SK-N-SH treated with all-trans-retinoic acid at 6 μM for 48 hours (cell line): ENCODE data around the gene PTPN22.
"Not testable (repeated sequence)": the region's sequence is repeated elsewhere in the genome, so short reads cannot be mapped to it uniquely, and the experiment has no call there.

Experiments used
- ATAC-seq: fragments of 200-7000 bp; cut with Tn5 transposase; 3 replicates; pipeline ENCODE4 v1.9.1; 2020; ENCODE audit warnings: mild to moderate bottlenecking, moderate library complexity
- ARNTL ChIP-seq: fragments of 450-650 bp; formaldehyde crosslinking; IDR thresholded peaks from 2 replicates; pipeline ENCODE4 v1.5.0; 2020; ENCODE audit warnings: low read depth, mild to moderate bottlenecking, moderate library complexity, borderline replicate concordance
- BACH2 ChIP-seq: fragments of 250-450 bp; sonication (Bioruptor Pico); IDR thresholded peaks from 2 replicates; pipeline ENCODE4 v1.9.0; 2021; ENCODE audit warnings: mild to moderate bottlenecking, borderline replicate concordance
- CSRNP3 ChIP-seq: fragments of 250-450 bp; sonication (Bioruptor Pico); IDR thresholded peaks from 2 replicates; pipeline ENCODE4 v1.5.1; 2021; ENCODE audit warnings: mild to moderate bottlenecking, moderate library complexity
- ESRRG ChIP-seq: fragments of 250-450 bp; sonication (Bioruptor Pico); IDR thresholded peaks from 2 replicates; pipeline ENCODE4 v1.6.1; 2021; ENCODE audit warnings: mild to moderate bottlenecking
- GLIS3 ChIP-seq: fragments of 250-450 bp; sonication (Bioruptor Pico); IDR thresholded peaks from 2 replicates; pipeline ENCODE4 v1.5.0; 2020; ENCODE audit warnings: mild to moderate bottlenecking, moderate library complexity
- ISL1 ChIP-seq: fragments of 250-450 bp; sonication (Bioruptor Pico); IDR thresholded peaks from 2 replicates; pipeline ENCODE4 v2.1.2; 2022; ENCODE audit warnings: mild to moderate bottlenecking, moderate library complexity
- OSR1 ChIP-seq: fragments of 250-450 bp; sonication (Bioruptor Pico); IDR thresholded peaks from 2 replicates; pipeline ENCODE4 v1.8.0; 2022; ENCODE audit warnings: moderate library complexity, mild to moderate bottlenecking, inconsistent platforms
- PATZ1 ChIP-seq: fragments of 250-450 bp; sonication (Bioruptor Pico); IDR thresholded peaks from 2 replicates; pipeline ENCODE4 v1.8.0; 2020; ENCODE audit warnings: mild to moderate bottlenecking, moderate library complexity, borderline replicate concordance
- POU6F1 ChIP-seq: fragments of 250-450 bp; sonication (Bioruptor Pico); IDR thresholded peaks from 2 replicates; pipeline ENCODE4 v1.8.0; 2021; ENCODE audit warnings: low read depth, mild to moderate bottlenecking, moderate library complexity, borderline replicate concordance
- PPARA ChIP-seq: fragments of 250-450 bp; sonication (Bioruptor Pico); IDR thresholded peaks from 2 replicates; pipeline ENCODE4 v1.5.0; 2020; ENCODE audit warnings: mild to moderate bottlenecking, borderline replicate concordance
- RARB ChIP-seq: fragments of 250-450 bp; sonication (Bioruptor Pico); IDR thresholded peaks from 2 replicates; pipeline ENCODE4 v1.8.0; 2021; ENCODE audit warnings: mild to moderate bottlenecking, moderate library complexity
- SNAI2 ChIP-seq: fragments of 250-450 bp; sonication (Bioruptor Pico); IDR thresholded peaks from 2 replicates; pipeline ENCODE4 v1.5.0; 2020; ENCODE audit warnings: mild to moderate bottlenecking, moderate library complexity
- TCF4 ChIP-seq: fragments of 250-450 bp; sonication (Bioruptor Pico); IDR thresholded peaks from 2 replicates; pipeline ENCODE4 v1.8.0; 2021; ENCODE audit warnings: mild to moderate bottlenecking, moderate library complexity, borderline replicate concordance
- TOX ChIP-seq: fragments of 250-450 bp; sonication (Bioruptor Pico); IDR thresholded peaks from 2 replicates; pipeline ENCODE4 v1.8.0; 2021; ENCODE audit warnings: mild to moderate bottlenecking, moderate library complexity, borderline replicate concordance
- ZC3H10 ChIP-seq: fragments of 250-450 bp; sonication (Bioruptor Pico); IDR thresholded peaks from 2 replicates; pipeline ENCODE4 v1.5.1; 2021; ENCODE audit warnings: mild to moderate bottlenecking, moderate library complexity
- ZFP30 ChIP-seq: fragments of 450-650 bp; formaldehyde crosslinking; IDR thresholded peaks from 2 replicates; pipeline ENCODE4 v1.5.0; 2022; ENCODE audit warnings: mild to moderate bottlenecking, moderate library complexity
- ZNF565 ChIP-seq: fragments of 450-650 bp; formaldehyde crosslinking; conservative IDR thresholded peaks from 2 replicates; pipeline ENCODE4 v1.5.0; 2020; ENCODE audit warnings: low read depth, mild to moderate bottlenecking, moderate library complexity
- ZNF70 ChIP-seq: fragments of 450-650 bp; formaldehyde crosslinking; IDR thresholded peaks from 2 replicates; pipeline ENCODE4 v1.5.0; 2020; ENCODE audit warnings: mild to moderate bottlenecking, moderate library complexity
- ZNF8 ChIP-seq: fragments of 450-650 bp; formaldehyde crosslinking; IDR thresholded peaks from 2 replicates; pipeline ENCODE4 v1.5.0; 2020; ENCODE audit warnings: mild to moderate bottlenecking, moderate library complexity
- TF ChIP-seq, protein P1 (sequence below): fragments of 250-450 bp; sonication (Bioruptor Pico); IDR thresholded peaks from 2 replicates; pipeline ENCODE4 v1.5.0; 2020; ENCODE audit warnings: mild to moderate bottlenecking, moderate library complexity

The PTPN22 gene

GRCh38 chr1:113856401-113856790 is 15.1 kb downstream of the PTPN22 start:
- ATAC-seq: no peak

DNA sequence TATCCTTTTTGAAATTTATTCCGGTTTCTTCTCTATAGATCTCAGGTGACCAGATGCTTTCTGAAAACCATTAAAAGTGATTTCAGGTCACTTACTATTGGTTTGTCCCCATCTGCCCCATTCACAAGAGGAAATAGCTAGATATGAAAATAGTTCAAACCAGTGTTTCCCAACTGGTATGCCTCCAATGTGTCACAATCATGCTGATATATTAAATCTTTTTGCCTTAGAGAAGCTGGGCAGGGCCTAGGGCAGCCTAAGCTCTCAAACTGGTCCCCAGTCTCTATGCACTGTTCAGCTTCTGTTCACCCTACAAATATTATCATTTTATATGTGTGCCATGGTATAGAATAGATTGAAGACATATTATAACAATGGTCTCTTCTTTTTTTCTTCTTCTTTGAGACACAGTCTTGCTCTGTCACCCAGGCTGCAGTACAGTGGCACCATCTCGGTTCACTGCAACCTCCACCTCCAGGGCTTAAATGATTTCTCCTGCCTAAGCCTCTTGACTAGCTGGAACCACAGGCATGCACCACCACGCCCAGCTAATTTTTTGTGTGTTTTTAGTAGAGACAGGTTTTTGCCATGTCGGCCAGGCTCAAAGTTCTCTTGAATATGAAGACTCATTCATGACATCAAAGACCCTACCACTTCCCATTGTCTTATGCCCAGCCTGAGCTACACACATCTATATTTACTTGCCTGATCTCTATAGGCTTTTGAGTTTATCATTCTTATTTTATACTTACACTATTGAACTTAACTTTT is 15.7 kb downstream of the PTPN22 start:
- ATAC-seq: no peak

More at GRCh38 chr1:113856401-113856790, 15.1 kb downstream of the PTPN22 start:
- TF ChIP-seq, protein P1, sequence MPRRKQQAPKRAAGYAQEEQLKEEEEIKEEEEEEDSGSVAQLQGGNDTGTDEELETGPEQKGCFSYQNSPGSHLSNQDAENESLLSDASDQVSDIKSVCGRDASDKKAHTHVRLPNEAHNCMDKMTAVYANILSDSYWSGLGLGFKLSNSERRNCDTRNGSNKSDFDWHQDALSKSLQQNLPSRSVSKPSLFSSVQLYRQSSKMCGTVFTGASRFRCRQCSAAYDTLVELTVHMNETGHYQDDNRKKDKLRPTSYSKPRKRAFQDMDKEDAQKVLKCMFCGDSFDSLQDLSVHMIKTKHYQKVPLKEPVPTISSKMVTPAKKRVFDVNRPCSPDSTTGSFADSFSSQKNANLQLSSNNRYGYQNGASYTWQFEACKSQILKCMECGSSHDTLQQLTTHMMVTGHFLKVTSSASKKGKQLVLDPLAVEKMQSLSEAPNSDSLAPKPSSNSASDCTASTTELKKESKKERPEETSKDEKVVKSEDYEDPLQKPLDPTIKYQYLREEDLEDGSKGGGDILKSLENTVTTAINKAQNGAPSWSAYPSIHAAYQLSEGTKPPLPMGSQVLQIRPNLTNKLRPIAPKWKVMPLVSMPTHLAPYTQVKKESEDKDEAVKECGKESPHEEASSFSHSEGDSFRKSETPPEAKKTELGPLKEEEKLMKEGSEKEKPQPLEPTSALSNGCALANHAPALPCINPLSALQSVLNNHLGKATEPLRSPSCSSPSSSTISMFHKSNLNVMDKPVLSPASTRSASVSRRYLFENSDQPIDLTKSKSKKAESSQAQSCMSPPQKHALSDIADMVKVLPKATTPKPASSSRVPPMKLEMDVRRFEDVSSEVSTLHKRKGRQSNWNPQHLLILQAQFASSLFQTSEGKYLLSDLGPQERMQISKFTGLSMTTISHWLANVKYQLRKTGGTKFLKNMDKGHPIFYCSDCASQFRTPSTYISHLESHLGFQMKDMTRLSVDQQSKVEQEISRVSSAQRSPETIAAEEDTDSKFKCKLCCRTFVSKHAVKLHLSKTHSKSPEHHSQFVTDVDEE (CRISPR knock-in tag): no peak
- TF ChIP-seq CSRNP3 (no peak), ZNF565 (CRISPR knock-in tag) (no peak), ZNF8 (CRISPR knock-in tag) (no peak), POU6F1 (CRISPR knock-in tag) (no peak)
- TF ChIP-seq, all 23 proteins: peak for 0

GRCh38 chr1:113854234-113854633 is 17.3 kb downstream of the PTPN22 start:
- TF ChIP-seq OSR1 (CRISPR knock-in tag) (no peak), ZFP30 (CRISPR knock-in tag) (no peak), ISL1 (CRISPR knock-in tag) (no peak), ZNF565 (CRISPR knock-in tag) (no peak)
- no peak for ATAC-seq

More for the DNA sequence above, 15.7 kb downstream of the PTPN22 start:
- TF ChIP-seq ZNF70 (CRISPR knock-in tag): no peak
- no peak for TF ChIP-seq ESRRG (CRISPR knock-in tag)
- TF ChIP-seq ARNTL (CRISPR knock-in tag): no peak
- no peak for TF ChIP-seq PATZ1 (CRISPR knock-in tag)
- TF ChIP-seq ZNF8 (CRISPR knock-in tag): no peak
- no peak for TF ChIP-seq RARB
- TF ChIP-seq SNAI2: no peak
- no peak for TF ChIP-seq BACH2 (CRISPR knock-in tag)
- no peak for TF ChIP-seq ZC3H10
- no peak for TF ChIP-seq ZNF565 (CRISPR knock-in tag)
- TF ChIP-seq TCF4 (CRISPR knock-in tag): no peak
- no peak for TF ChIP-seq GLIS3 (CRISPR knock-in tag)
- no peak for TF ChIP-seq OSR1 (CRISPR knock-in tag)
- TF ChIP-seq PPARA (CRISPR knock-in tag): no peak
- no peak for TF ChIP-seq TOX (CRISPR knock-in tag)

- ATAC-seq: not testable (repeated sequence)
These were observed 18.8 kb downstream of the PTPN22 start for GRCh38 chr1:113852694-113853093.
